Stimulated activated CD8-positive, alpha-beta memory T cell treated with anti-CD3 and anti-CD28 coated beads, Interleukin-12 subunit alpha, Interleukin-12 subunit beta, amount 100 ng/mL, for 4 hours (primary cell): ENCODE measurements around the gene CDCA4.
A peak's percentile ranks its signal among the peaks of the same experiment; 100 is the strongest.
"Not testable (repeated sequence)": the region's sequence is repeated elsewhere in the genome, so short reads cannot be mapped to it uniquely, and the experiment has no call there.

ENCODE experiments used
- DNase-seq: peaks from one replicate; pipeline ENCODE4 v3.0.0-alpha.2; 2020; ENCODE audit warnings: low read depth

CDCA4 gene

DNA sequence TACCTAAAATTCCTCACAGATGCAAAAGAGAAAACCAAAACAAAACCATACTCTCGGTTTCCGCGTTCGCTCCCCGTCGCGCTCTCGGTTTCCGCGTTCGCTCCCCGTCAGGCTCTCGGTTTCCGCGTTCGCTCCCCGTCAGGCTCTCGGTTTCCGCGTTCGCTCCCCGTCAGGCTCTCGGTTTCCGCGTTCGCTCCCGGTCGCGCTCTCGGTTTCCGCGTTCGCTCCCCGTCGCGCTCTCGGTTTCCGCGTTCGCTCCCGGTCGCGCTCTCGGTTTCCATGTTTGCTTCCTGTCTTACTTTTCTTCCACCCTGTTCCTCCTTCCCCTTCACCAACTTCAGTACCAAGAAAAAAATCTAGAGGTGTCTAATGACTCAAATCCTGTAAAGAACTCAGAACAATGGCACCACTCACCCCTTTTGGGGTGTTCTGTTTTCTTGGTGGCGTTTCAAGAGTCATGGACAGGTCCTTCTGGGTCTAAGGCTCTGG lies 12.6 kb upstream of the CDCA4 start:
- not testable (repeated sequence) for DNase-seq

DNA sequence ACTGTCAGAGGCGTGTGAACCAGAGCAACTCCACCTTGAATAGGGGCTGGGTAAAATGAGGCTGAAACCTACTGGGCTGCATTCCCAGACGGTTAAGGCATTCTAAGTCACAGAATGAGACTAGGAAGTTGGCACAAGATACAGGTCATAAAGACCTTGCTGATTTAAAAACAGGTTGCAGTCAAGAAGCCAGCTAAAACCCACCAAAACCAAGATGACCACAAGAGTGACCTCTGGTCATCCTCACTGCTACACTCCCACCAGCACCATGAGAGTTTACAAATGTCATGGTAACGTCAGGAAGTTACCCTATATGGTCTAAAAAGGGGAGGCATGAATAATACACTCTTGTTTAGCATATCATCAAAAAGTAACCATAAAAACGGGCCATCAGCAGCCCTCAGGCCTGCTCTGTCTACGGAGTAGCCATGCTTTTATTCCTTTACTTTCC lies 11.6 kb upstream of the CDCA4 start:
- DNase-seq: not testable (repeated sequence)

GRCh38 chr14:105030836-105031396 lies 10.0 kb upstream of the CDCA4 start:
- no peak for DNase-seq

DNA sequence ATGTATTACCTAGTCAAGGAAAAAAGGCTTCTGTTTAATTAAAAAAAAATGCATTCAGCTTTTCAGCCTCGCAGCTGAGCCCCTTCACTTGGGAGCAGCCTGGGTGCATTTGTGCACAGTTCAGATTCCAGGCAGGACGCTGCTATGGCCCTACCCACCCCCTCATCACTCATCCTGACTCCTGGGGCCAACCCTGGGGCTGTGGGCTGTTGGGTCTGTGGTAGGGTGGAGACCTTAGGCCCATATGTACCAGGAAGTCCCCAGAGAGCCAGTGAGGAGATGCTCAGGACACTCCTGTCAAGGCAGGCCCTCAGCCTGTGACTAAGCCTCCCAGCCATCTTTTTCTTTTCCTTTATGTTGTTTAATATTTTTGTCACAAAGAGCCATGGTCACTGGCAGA lies 9.3 kb upstream of the CDCA4 start:
- no peak for DNase-seq

- no peak for DNase-seq
These were observed 8.5 kb upstream of the CDCA4 start for GRCh38 chr14:105029402-105029801.

GRCh38 chr14:105028251-105028927 lies 7.5 kb upstream of the CDCA4 start:
- DNase-seq: no peak

- DNase-seq: not testable (repeated sequence)
These were observed 6.8 kb upstream of the CDCA4 start for GRCh38 chr14:105027718-105028117.

DNA sequence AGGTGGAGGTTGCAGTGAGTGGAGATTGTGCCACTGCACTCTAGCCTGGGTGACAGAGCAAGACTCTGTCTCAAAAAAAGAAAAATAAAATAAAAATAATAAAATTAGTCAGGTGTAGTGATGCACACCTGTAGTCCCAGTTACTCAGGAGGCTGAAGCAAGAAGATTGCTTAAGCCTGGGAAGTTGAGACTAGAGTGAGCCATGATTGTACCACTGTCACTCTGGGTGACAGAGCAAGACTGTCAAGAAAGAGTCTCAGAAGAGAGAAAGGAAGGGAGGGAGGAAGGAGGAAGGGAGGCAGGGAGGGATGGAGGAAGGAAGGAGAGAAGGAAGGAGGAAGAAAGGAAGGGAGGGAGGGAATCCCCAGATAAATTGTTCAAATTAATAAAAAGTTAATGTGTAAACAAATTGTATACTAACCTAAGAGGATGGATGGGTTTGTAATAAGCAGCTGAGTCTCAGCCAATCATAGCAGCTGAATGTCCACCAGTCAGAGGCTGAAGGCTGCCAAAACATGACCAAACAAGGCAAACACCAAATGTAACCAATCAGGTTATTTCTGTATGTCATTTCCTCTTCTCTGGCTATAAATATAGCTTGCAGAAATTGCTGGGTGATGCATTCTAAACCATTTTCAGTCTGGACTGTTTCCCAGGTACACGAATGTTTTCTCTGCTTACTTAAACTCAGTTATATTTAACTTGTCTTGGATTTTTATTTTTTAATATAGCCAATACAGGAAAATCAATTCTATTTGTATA lies 6.1 kb upstream of the CDCA4 start:
- no peak for DNase-seq

GRCh38 chr14:105026033-105026785 lies 5.3 kb upstream of the CDCA4 start:
- no peak for DNase-seq

GRCh38 chr14:105025429-105025828 lies 4.5 kb upstream of the CDCA4 start:
- DNase-seq: no peak

GRCh38 chr14:105023791-105024480 lies 3.1 kb upstream of the CDCA4 start:
- DNase-seq: no peak

DNA sequence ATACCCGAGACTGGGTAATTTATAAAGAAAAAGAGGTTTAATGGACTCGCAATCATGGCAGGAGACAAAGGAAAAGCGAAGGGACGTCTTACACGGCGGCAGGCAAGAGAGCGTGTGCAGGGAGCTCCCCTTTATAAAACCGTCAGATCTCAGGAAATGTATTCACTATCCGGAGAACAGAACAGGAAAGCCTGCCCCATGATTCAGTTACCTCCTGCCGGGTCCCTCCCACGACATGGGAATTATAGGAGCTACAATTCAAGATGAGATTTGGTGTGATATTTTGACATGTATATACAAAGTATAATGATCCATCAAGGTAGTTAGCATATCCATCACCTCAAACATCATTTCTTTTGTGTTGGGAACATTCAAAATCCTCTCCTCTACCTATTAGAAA lies 2.3 kb upstream of the CDCA4 start:
- no peak for DNase-seq

DNA sequence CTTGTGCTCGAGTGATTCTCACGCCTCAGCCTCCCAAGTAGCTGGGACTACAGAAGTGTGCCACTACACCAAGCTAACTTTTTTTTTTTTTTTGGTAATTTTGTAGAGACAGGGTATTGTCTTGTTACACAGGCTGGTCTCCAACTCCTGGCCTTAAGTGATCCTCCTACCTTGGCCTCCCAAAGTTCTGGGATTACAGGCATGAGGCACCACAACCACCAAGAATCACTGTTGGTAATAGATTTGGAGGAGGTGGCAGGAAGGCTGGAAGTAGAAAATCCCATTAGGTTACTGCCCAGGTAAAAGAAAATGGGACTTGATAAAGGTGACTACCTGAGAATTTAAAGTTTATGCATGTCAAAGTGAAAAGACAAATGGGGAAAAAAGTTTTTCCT lies 1.4 kb upstream of the CDCA4 start:
- DNase-seq: no peak

- no peak for DNase-seq
These were observed 883 bp upstream of the CDCA4 start for GRCh38 chr14:105021656-105022275.

DNA sequence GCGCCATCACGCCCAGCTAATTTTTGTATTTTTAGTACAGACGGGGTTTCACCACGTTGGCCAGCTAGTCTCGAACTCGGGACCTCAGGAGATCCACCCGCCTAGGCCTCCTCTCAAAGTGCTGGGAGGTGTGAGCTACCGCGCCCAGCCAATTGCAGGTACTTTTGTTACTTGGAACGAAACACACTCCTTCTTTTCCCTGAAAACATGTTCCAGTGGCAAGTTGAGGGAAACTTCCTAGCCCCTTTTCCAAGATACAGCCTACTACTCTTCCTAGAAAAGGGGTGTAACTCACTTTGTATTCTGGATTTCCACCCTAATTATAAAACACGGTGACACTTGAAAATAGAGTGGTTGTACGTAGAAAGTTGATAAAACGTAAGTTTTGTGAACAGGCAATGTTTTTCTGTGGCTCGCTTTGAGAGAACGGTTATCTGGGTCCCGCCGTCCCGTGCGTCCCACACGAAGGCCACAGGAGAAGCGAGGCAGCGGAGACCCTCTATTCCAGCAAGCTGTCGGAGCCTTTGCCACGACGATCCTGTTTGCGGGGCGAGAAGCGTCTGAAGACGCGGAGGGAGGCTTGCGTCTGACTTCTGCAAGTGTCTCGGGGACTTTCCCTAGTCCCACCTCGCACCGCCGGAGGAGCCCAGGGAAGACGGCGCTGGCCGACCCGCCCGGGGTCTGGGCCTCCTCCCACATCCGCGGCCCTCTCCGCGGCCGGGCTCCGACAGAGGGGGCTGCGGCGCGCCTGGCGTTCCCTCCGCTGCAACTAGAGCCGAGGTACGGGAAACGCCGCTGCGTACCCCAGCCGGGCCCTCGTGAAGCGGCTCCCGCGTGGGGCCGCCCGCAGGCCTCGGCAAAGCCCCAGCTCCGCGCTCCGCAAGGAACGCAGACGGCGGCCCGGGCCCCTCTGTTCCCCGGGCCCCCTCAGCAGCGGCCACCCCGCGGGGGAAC lies 745 bp downstream of the CDCA4 start:
- DNase-seq: peak; percentile 48

DNA sequence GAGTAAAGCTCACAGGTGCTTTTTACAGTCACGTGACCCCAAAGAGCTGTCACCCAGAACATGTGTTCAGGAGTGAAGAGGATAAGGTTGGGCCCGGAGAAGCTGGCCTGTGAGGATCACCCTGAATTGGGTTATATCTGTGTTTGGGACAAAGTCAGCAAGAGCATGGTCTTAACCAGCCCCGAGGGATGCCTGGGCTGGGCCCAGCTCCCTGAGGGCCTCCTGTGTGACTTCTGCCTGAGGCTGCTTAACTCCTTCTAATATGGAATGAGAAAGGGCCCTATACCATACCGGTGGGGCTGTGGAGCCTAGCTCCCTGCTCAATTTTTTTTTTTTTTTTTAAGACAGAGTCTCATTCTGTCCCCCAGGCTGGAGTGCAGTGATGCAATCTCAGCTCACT lies 2.5 kb downstream of the CDCA4 start:
- DNase-seq: no peak

DNA sequence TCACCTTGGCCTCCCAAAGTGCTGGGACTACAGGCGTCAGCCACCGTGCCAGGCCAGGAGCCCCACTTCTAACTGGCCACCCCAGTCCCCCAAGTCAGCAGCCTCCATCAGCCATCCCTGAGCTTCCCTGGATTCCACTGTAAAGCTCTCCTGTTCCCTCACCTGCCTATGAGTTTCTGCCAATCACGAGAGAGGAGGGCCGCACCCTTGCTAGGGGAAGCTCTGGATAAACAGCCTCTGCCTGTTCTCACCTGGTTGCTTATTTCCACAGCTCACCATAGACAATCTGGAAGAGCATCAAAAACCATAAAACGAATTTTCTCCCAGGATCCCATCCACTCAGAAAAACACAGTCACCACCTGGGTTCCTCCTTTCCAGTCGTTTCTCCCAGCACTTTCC lies 5.0 kb downstream of the CDCA4 start:
- no peak for DNase-seq

GRCh38 chr14:105015242-105015641 lies 5.6 kb downstream of the CDCA4 start:
- DNase-seq: no peak

- DNase-seq: no peak
These were observed 6.3 kb downstream of the CDCA4 start for GRCh38 chr14:105014631-105015030.

DNA sequence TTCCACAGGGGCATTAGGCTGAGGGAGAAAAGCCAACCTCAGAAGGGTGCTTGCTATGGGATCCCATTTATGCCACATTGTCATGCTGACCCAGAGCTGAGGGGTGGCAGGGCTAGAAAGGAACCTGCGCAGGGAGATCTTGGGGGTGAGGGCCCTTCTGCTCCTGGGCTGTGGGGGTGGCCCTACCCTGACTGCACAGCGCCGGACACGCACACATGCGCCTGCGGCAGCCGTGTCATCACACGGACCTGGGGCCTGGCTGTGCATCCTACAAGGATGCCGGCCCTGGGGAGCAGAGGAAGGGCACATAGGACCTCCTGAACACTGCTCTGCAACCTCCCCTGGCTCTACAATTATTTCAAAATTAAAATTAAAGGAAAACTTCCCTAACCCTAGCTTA lies 6.9 kb downstream of the CDCA4 start:
- no peak for DNase-seq
